ENCODE data around the gene CDH16. TPM values are rescaled to one million over a fixed set of nuclear protein-coding genes. Genes with fewer than 3 reads are reported as not detected.
A peak's percentile ranks its signal among the peaks of the same experiment; 100 is the strongest.

The CDH16 gene
- total and polyA plus RNA-seq, 9 donors: 0.04 to 1.7 (median 0.11) TPM; not detected in 2

GRCh38 chr16:66913081-66913480, 5.6 kb downstream of the CDH16 start:
- DNase-seq: no peak
- Histone ChIP-seq H3K4me3 (ENCODE audit: low read length) (no peak overlapping the region), H3K27ac (ENCODE audit: low read length) (no peak overlapping the region), H3K36me3 (ENCODE audit: control insufficient read depth, insufficient read depth, low read length) (no peaks in the 10 kb centered on the region), H3K27me3 (ENCODE audit: control insufficient read depth, insufficient read depth, low read length) (peaks cover 15% of the 10 kb centered on the region), H3K4me1 (ENCODE audit: control insufficient read depth, insufficient read depth, low read length) (peaks cover 7% of the 10 kb centered on the region), H3K9me3 (replicated peaks; ENCODE audit: control insufficient read depth, low read depth, low read length) (no peaks in the 10 kb centered on the region)
- WGBS (ENCODE audit: insufficient coverage): 28% methylated on average over 7 of the region's 10 CpGs

GRCh38 chr16:66911801-66912200, 6.9 kb downstream of the CDH16 start:
- Histone ChIP-seq H3K27me3 (ENCODE audit: control insufficient read depth, insufficient read depth, low read length) (peaks cover 13% of the 10 kb centered on the region), H3K27ac (ENCODE audit: low read length) (no peak overlapping the region), H3K4me1 (ENCODE audit: control insufficient read depth, insufficient read depth, low read length) (peaks cover 9% of the 10 kb centered on the region), H3K9me3 (replicated peaks; ENCODE audit: control insufficient read depth, low read depth, low read length) (no peaks in the 10 kb centered on the region), H3K4me3 (ENCODE audit: low read length) (no peak overlapping the region), H3K36me3 (ENCODE audit: control insufficient read depth, insufficient read depth, low read length) (no peaks in the 10 kb centered on the region)
- WGBS (ENCODE audit: insufficient coverage): 93% methylated on average over 7 of the region's 8 CpGs
- no peak for DNase-seq

- WGBS (ENCODE audit: insufficient coverage): no CpG with 5 or more reads among the region's 5 CpGs
- H3K27ac ChIP-seq (ENCODE audit: low read length): no peak overlapping the region
- H3K36me3 ChIP-seq (ENCODE audit: control insufficient read depth, insufficient read depth, low read length): no peaks in the 10 kb centered on the region
- H3K9me3 ChIP-seq (replicated peaks; ENCODE audit: control insufficient read depth, low read depth, low read length): no peaks in the 10 kb centered on the region
- peaks cover 13% of the 10 kb centered on the region for H3K4me1 ChIP-seq (ENCODE audit: control insufficient read depth, insufficient read depth, low read length)
- no peak for DNase-seq
- no peak overlapping the region for H3K4me3 ChIP-seq (ENCODE audit: low read length)
- H3K27me3 ChIP-seq (ENCODE audit: control insufficient read depth, insufficient read depth, low read length): peaks cover 9% of the 10 kb centered on the region
These were observed 7.6 kb downstream of the CDH16 start for GRCh38 chr16:66911112-66911511.

- H3K27me3 ChIP-seq (ENCODE audit: control insufficient read depth, insufficient read depth, low read length): peaks cover 6% of the 10 kb centered on the region
- no peak overlapping the region for H3K4me3 ChIP-seq (ENCODE audit: low read length)
- no peak overlapping the region for H3K27ac ChIP-seq (ENCODE audit: low read length)
- H3K4me1 ChIP-seq (ENCODE audit: control insufficient read depth, insufficient read depth, low read length): peaks cover 21% of the 10 kb centered on the region
- H3K9me3 ChIP-seq (replicated peaks; ENCODE audit: control insufficient read depth, low read depth, low read length): no peaks in the 10 kb centered on the region
- no peaks in the 10 kb centered on the region for H3K36me3 ChIP-seq (ENCODE audit: control insufficient read depth, insufficient read depth, low read length)
- 68% methylated on average over 10 of the region's 14 CpGs for WGBS (ENCODE audit: insufficient coverage)
- no peak for DNase-seq
These were observed 8.3 kb downstream of the CDH16 start for GRCh38 chr16:66910175-66910940.

DNA sequence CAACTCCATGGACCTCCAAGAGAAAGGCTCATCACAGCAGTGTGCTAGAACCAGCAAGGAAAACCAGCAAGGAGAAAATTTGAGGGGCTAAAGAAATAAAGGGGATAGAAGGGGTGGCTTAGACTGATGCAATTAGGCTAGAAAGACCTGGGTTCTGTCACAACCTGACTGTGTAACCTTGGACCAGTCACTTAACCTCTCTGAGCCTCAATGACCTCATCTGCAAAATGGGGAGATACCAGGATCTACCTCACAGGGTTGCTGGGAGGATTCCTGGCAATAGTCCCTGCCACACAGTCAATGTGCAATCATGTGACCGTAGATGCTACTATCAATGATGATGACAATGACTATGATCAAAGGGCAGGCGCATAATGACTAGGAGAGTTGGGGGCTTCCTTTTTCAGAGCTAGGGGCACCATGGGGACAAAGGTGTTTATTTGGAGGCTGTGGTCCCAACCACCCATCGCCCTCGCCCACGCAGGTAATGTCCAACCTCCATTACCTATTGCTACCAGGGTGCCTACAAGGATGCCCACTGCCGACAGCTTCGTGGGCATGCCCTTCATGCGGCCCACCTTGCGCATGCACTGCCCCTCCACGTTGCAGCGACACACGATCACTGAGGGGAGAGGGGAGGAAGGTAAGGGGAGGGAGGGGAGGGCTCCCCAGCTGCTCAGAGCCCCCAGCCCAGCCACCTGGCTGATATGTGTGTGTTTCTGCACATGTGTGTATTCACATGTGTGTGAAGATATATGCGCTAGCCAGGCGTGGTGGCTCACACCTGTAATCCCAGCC, 9.7 kb downstream of the CDH16 start:
- no peaks in the 10 kb centered on the region for H3K36me3 ChIP-seq (ENCODE audit: control insufficient read depth, insufficient read depth, low read length)
- WGBS (ENCODE audit: insufficient coverage): 78% methylated on average over 6 of the region's 14 CpGs
- H3K9me3 ChIP-seq (replicated peaks; ENCODE audit: control insufficient read depth, low read depth, low read length): no peaks in the 10 kb centered on the region
- DNase-seq: no peak
- peaks cover 35% of the 10 kb centered on the region for H3K4me1 ChIP-seq (ENCODE audit: control insufficient read depth, insufficient read depth, low read length)
- H3K27ac ChIP-seq (ENCODE audit: low read length): no peak overlapping the region
- H3K27me3 ChIP-seq (ENCODE audit: control insufficient read depth, insufficient read depth, low read length): peaks cover 2% of the 10 kb centered on the region
- H3K4me3 ChIP-seq (ENCODE audit: low read length): no peak overlapping the region

GRCh38 chr16:66908116-66908515, 10.6 kb downstream of the CDH16 start:
- Histone ChIP-seq H3K36me3 (ENCODE audit: control insufficient read depth, insufficient read depth, low read length) (no peaks in the 10 kb centered on the region), H3K4me1 (ENCODE audit: control insufficient read depth, insufficient read depth, low read length) (peaks cover 35% of the 10 kb centered on the region), H3K9me3 (replicated peaks; ENCODE audit: control insufficient read depth, low read depth, low read length) (no peaks in the 10 kb centered on the region), H3K27ac (ENCODE audit: low read length) (no peak overlapping the region), H3K27me3 (ENCODE audit: control insufficient read depth, insufficient read depth, low read length) (peaks cover 2% of the 10 kb centered on the region), H3K4me3 (ENCODE audit: low read length) (no peak overlapping the region)
- no peak for DNase-seq
- WGBS (ENCODE audit: insufficient coverage): 80% methylated on average over 3 of the region's 3 CpGs

- no peaks in the 10 kb centered on the region for H3K36me3 ChIP-seq (ENCODE audit: control insufficient read depth, insufficient read depth, low read length)
- H3K4me3 ChIP-seq (ENCODE audit: low read length): no peak overlapping the region
- DNase-seq: no peak
- peaks cover 2% of the 10 kb centered on the region for H3K27me3 ChIP-seq (ENCODE audit: control insufficient read depth, insufficient read depth, low read length)
- H3K27ac ChIP-seq (ENCODE audit: low read length): no peak overlapping the region
- H3K9me3 ChIP-seq (replicated peaks; ENCODE audit: control insufficient read depth, low read depth, low read length): no peaks in the 10 kb centered on the region
- H3K4me1 ChIP-seq (ENCODE audit: control insufficient read depth, insufficient read depth, low read length): peaks cover 44% of the 10 kb centered on the region
- WGBS (ENCODE audit: insufficient coverage): 62% methylated on average over 5 of the region's 7 CpGs
These were observed 11.5 kb downstream of the CDH16 start for GRCh38 chr16:66906916-66907836.

DNA sequence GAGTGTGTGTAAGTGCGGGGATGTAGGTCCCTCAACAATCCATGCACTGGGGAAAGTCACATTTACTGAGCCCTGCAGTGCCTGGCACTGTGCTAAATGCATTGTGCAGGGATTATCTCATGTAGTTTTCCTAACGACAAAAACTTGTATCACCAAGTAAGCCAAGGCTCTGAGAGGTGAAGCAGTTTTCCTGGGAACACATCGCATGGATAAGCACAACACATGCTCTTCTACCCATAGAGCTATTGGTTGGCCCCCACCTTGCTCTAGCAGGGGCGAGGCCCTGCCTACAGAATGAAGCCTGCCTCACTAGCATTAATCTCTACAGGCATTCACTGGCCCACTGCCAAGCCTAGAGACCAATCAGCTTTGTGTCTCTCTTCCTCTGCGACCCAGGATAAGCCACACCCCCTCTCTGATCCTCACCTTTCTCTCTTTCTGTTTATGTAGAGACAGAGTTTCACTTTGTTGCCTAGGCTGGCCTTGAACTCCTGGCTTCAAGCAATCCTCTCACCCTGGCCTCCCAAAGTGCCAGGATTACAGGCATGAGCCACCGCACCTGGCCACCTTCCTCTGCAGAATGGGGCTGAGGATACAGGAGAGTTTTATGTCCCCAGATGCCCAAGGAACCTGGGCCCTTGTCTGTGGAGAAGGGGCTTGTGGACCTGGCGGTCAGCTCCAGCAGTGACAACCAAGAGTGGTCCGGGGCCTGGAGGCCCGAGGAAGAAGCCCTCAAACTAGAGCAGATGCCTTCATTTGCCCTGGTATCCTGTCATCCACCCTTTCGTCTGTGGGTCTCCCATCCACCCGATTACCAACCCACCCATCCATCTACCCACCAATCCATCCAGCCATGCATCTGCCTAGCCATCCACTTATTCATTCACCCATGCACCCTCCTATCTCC, 12.8 kb downstream of the CDH16 start:
- H3K27ac ChIP-seq (ENCODE audit: low read length): no peak overlapping the region
- WGBS (ENCODE audit: insufficient coverage): 76% methylated on average over 8 of the region's 11 CpGs
- H3K27me3 ChIP-seq (ENCODE audit: control insufficient read depth, insufficient read depth, low read length): peaks cover 2% of the 10 kb centered on the region
- peak; percentile 51 for DNase-seq
- H3K36me3 ChIP-seq (ENCODE audit: control insufficient read depth, insufficient read depth, low read length): no peaks in the 10 kb centered on the region
- peaks cover 57% of the 10 kb centered on the region for H3K4me1 ChIP-seq (ENCODE audit: control insufficient read depth, insufficient read depth, low read length)
- no peaks in the 10 kb centered on the region for H3K9me3 ChIP-seq (replicated peaks; ENCODE audit: control insufficient read depth, low read depth, low read length)
- H3K4me3 ChIP-seq (ENCODE audit: low read length): no peak overlapping the region

All from muscle of leg (tissue), 11 donors.